ENCODE data around the gene SPANXC.
"Not testable (repeated sequence)": the region's sequence is repeated elsewhere in the genome, so short reads cannot be mapped to it uniquely, and the experiment has no call there.

The SPANXC gene

GRCh38 chrX:141242417-141242816 lies at the start of gene SPANXC:
TSS of gene SPANXC (minus strand) at chrX:141242517. CDS start at chrX:141242457, 60 bp downstream.
- ATAC-seq: not testable (repeated sequence)

- TF ChIP-seq CSRNP3 (CRISPR knock-in tag; IDR thresholded peaks at IDR 0.05): no peak
- no peak for TF ChIP-seq GLIS3 (CRISPR knock-in tag; IDR thresholded peaks at IDR 0.05)
- TF ChIP-seq CREB5 (CRISPR knock-in tag; IDR thresholded peaks at IDR 0.05; ENCODE audit: low read depth): no peak
- no peak for TF ChIP-seq PPARA (CRISPR knock-in tag; IDR thresholded peaks at IDR 0.05; ENCODE audit: borderline replicate concordance)
- TF ChIP-seq SNAI2 (CRISPR knock-in tag; IDR thresholded peaks at IDR 0.05): no peak
- no peak for TF ChIP-seq ZNF70 (CRISPR knock-in tag; IDR thresholded peaks at IDR 0.05)
- TF ChIP-seq BACH2 (CRISPR knock-in tag; IDR thresholded peaks at IDR 0.05; ENCODE audit: borderline replicate concordance): no peak
- TF ChIP-seq CSDC2 (CRISPR knock-in tag; IDR thresholded peaks at IDR 0.05): no peak
- TF ChIP-seq ZFP3 (CRISPR knock-in tag; IDR thresholded peaks at IDR 0.05): no peak
- TF ChIP-seq ZC3H10 (CRISPR knock-in tag; IDR thresholded peaks at IDR 0.05): no peak
- no peak for TF ChIP-seq TOX (CRISPR knock-in tag; IDR thresholded peaks at IDR 0.05; ENCODE audit: borderline replicate concordance)
- TF ChIP-seq TSHZ2 (CRISPR knock-in tag; IDR thresholded peaks at IDR 0.05): no peak
- TF ChIP-seq ZNF8 (CRISPR knock-in tag; IDR thresholded peaks at IDR 0.05): no peak
- TF ChIP-seq POU6F1 (CRISPR knock-in tag; IDR thresholded peaks at IDR 0.05; ENCODE audit: borderline replicate concordance, low read depth): no peak
- no peak; the same call in 2 of the 3 replicates for ATAC-seq
Measured at GRCh38 chrX:141279476-141279875, 37.2 kb upstream of the SPANXC start.

- peak; percentile 93 for ATAC-seq
Measured at GRCh38 chrX:141278306-141278705, 36.0 kb upstream of the SPANXC start.

GRCh38 chrX:141258080-141258479 lies 15.8 kb upstream of the SPANXC start:
- no peak for ATAC-seq
- TF ChIP-seq TCF4 (CRISPR knock-in tag; IDR thresholded peaks at IDR 0.05; ENCODE audit: borderline replicate concordance) (no peak), CSRNP3 (CRISPR knock-in tag; IDR thresholded peaks at IDR 0.05) (no peak), ZC3H10 (CRISPR knock-in tag; IDR thresholded peaks at IDR 0.05) (no peak), ZNF70 (CRISPR knock-in tag; IDR thresholded peaks at IDR 0.05) (no peak), PPARA (CRISPR knock-in tag; IDR thresholded peaks at IDR 0.05; ENCODE audit: borderline replicate concordance) (no peak), PATZ1 (CRISPR knock-in tag; IDR thresholded peaks at IDR 0.05; ENCODE audit: borderline replicate concordance) (no peak), GLIS3 (CRISPR knock-in tag; IDR thresholded peaks at IDR 0.05) (no peak), POU6F1 (CRISPR knock-in tag; IDR thresholded peaks at IDR 0.05; ENCODE audit: borderline replicate concordance, low read depth) (no peak), ZFP30 (CRISPR knock-in tag; IDR thresholded peaks at IDR 0.05) (no peak)

More at GRCh38 chrX:141278306-141278705, 36.0 kb upstream of the SPANXC start:
- no peak for TF ChIP-seq ZNF565 (CRISPR knock-in tag; conservative IDR thresholded peaks at IDR 0.05; ENCODE audit: low read depth)
- no peak for TF ChIP-seq POU6F1 (CRISPR knock-in tag; IDR thresholded peaks at IDR 0.05; ENCODE audit: borderline replicate concordance, low read depth)
- TF ChIP-seq ZFP30 (CRISPR knock-in tag; IDR thresholded peaks at IDR 0.05): no peak
- no peak for TF ChIP-seq OSR1 (CRISPR knock-in tag; IDR thresholded peaks at IDR 0.05)
- TF ChIP-seq ARNTL (CRISPR knock-in tag; IDR thresholded peaks at IDR 0.05; ENCODE audit: borderline replicate concordance, low read depth): no peak
- no peak for TF ChIP-seq ISL1 (CRISPR knock-in tag; IDR thresholded peaks at IDR 0.05)
- TF ChIP-seq TCF4 (CRISPR knock-in tag; IDR thresholded peaks at IDR 0.05; ENCODE audit: borderline replicate concordance): no peak
- TF ChIP-seq PPARA (CRISPR knock-in tag; IDR thresholded peaks at IDR 0.05; ENCODE audit: borderline replicate concordance): no peak
- TF ChIP-seq ZNF70 (CRISPR knock-in tag; IDR thresholded peaks at IDR 0.05): no peak
